COR-L47 (cell line): ENCODE results near the gene SLC25A11.

Experiments used
- DNase-seq: peaks from one replicate; lab custom pipeline; 2025; lab: John Stamatoyannopoulos, UW

Gene SLC25A11

DNA sequence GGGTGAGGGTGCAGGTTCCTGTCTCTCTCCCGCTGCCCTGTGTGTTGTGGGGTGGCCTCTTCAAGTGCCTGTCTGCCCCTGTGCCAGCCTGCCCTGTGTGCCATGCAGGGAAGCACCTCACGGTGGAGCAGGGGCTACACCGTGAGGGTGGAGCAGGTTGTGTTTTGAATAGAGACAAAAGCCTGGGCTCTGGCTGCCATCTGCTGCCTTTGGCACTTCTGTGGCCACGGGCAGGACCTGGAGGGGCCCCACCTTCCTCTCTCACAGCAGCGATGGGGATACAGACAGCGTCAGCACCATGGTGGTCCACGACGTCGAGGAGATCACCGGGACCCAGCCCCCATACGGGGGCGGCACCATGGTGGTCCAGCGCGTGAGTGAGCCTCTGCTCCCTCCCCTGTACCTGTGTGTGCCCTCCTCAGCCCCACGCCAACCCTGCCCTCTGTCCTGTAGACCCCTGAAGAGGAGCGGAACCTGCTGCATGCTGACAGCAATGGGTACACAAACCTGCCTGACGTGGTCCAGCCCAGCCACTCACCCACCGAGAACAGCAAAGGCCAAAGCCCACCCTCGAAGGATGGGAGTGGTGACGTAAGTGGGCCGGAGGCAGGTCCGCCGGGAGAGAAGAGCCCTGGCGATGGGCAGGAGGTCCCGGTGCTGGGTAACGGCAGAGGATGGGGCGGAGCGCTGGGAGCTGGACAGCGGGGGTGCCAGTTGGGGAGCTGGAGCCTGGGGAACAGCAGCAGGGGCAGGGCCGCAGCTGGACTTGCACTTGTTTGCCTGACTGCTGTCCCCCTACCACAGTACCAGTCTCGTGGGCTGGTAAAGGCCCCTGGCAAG is 45.9 kb downstream of the SLC25A11 start:
- DNase-seq: no peak

DNA sequence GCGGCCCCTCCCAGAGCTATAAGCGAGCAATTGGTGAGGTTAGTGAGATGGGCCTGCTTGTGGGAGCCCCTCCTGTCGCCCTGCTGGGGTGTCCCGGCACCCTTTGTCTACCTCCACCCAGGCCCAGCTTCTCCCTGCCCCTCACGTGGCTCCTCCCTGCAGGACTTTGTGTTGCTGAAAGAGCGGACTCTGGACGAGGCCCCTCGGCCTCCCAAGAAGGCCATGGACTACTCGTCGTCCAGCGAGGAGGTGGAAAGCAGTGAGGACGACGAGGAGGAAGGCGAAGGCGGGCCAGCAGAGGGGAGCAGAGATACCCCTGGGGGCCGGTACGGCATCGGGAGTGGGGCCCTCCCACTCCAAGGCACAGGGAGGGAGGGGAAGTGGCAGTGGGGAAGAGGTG is 46.6 kb downstream of the SLC25A11 start:
- DNase-seq: no peak

DNA sequence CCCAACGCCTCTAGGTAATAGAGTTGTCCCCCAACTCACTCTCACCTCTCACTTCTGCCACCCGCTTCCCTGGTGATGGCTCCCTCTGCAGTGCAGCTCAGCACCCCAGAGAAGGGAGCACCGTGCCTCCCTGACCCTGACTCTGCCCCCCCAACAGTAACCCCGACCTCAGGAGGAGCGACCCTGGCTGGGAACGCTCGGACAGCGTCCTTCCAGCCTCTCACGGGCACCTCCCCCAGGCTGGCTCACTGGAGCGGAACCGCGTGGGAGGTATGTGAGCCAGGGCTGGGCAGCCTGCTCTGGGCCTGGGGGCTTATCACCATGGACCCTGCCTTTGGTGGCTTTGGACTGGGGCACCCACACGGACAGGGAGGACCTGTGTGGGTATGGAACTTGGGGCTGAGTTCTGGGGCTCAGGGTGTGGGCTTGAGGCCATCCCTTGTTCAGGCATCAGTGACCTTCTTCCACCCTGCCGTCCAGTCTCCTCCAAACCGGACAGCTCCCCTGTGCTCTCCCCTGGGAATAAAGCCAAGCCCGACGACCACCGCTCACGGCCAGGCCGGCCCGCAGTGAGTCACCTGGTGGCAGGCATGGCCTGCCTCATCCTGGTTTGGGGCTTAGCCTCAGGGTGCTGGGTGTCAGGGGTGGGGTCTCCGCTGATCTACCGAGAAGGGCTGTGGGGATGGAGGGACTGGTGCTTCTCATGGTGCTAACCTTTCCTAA is 47.2 kb downstream of the SLC25A11 start:
- DNase-seq: no peak

DNA sequence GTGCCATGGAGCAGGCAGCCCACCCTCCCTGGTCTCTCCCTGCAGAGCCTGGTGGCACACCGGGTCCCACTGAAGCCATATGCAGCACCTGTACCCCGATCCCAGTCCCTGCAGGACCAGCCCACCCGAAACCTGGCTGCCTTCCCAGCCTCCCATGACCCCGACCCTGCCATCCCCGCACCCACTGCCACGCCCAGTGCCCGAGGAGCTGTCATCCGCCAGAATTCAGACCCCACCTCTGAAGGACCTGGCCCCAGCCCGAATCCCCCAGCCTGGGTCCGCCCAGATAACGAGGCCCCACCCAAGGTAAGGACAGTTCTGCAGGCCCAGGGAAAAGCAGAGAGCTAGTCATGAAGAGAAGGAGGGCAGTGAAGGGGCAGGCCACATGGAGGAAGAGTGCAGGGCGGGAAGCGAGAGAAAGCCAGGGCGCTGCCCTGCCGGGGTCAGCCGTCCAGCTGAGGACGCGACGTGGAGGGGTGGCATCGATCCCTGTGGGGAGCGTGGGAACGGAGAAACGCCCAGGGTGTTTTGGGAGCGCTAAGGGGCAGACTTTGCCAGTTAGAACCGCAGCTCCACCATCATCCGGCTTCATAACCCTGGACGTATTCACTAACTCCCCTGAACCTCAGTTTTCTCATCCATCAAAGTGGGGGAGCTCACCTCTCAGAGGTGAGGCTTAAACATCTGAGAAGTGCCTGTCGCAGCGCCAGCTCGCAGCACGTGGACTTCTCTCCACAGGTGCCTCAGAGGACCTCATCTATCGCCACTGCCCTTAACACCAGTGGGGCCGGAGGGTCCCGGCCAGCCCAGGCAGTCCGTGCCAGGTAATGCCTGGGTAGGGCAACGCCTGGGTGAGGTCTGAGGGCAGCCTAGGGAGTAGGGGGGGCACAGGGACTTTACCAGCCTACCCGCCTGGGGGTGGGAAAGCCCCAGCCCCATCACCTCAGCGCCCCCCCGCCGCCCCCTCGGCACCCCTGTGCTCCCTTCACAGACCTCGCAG is 48.1 kb downstream of the SLC25A11 start:
- DNase-seq: no peak

DNA sequence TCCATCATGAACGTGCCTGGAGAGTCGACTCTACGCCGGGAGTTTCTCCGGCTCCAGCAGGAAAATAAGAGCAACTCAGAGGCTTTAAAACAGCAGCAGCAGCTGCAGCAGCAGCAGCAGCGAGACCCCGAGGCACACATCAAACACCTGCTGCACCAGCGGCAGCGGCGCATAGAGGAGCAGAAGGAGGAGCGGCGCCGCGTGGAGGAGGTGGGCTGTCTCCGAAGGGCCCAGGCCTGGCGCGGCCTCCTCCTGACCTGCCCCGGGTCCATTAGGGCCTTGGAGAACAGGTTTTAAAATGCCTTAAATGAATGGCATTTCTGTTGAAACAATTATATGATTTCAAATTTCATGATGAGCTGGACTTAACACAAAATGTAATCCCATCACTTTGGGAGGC is 52.3 kb downstream of the SLC25A11 start:
- no peak for DNase-seq
